Measurements from ENCODE around the gene ADCK1.
A peak's percentile ranks its signal among the peaks of the same experiment; 100 is the strongest.
"Not testable (repeated sequence)": the region's sequence is repeated elsewhere in the genome, so short reads cannot be mapped to it uniquely, and the experiment has no call there.

Gene ADCK1

DNA sequence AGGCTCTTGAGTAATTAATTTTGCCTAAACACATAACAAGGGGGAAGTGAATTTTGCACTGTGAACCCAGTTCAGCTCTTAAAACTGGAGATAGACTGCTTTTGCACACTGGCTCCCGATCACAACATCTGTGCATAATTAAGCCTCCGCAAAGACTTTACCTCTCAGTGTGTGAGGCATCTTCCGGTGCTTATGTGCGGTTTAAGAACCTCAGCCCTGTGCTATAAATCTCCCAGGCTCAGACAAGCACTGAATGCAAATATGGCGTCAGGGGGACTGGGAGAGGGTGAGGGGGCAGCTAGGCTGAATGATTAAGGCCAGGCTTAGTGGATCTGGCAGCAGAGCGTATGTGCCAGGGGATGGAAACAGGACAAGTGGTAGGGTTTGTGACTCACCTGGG is 103.3 kb downstream of the ADCK1 start:
- DNase-seq (ENCODE audit: low read depth, low spot score) = no peak

DNA sequence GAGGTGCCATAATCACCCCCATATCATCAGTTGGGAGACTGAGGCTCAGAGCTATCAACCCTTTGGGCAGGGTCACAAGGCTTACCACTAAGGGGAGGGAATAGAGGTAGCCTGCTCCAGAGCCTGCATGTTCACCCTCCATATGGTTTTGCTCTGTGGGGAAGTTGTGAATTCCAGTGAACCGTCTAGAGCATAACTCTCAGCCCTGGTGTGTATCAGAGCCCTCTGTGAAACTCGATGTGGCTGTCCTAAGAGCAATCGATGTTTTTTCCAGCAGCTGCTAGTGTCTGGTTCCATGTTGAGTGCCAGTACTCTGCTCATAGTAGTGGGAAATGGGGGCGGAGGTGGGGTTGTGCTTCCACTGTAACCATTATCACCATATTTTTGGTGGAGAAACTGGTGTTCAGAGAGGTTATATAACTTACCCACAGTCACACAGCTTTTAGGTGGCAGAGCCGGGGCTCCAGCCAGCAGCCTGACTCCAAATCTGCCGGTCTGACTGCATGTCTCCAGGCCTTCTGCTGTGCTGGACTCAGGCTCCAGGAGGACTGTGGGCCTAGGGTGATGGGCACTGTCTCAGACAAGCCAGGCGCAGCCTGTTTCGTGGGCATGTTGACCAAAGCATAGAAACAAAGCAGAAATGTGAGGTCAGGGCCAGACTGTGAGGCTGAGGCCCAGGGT is 104.2 kb downstream of the ADCK1 start:
- no peak for DNase-seq (ENCODE audit: low read depth, low spot score)

DNA sequence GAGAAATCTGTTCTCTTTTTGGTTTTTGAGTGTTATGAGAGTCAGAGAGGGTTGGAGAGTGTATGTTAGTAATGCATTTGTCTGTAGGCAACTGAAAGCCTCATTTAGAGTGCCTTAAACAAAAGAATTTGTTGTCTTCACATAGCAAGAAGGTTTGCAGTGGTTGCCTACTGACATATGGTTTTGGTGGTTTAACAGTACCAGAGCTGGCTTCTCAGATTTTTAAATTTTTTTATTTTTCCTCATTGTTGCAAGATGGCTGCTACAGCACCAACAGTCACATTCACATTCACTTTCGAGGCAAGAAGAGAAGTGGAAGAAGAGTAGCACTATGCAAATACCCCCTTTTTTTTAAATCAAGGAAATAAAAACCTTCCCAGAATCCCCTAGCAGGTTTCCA is 106.5 kb downstream of the ADCK1 start:
- DNase-seq (ENCODE audit: low read depth, low spot score) = no peak

DNA sequence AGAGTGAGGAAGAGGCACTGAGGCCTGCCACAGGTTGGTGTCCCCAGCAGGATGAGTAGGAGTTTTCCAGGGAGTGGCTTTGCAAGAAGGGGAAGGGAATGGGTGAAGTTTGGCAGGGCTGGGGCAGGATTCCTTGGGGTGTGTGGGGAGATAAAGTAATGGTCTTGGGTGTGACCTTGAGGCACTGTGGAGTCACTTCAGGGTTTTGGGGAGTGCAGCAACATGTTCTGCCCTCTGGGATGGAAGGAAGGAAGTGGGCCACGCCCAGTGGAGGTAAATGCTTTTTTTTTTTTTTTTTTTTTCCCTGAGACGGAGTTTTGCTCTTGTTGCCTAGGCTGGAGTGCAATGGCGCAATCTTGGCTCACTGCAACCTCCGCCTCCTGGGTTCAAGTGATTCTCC is 108.9 kb downstream of the ADCK1 start:
- no peak for DNase-seq (ENCODE audit: low read depth, low spot score)

DNA sequence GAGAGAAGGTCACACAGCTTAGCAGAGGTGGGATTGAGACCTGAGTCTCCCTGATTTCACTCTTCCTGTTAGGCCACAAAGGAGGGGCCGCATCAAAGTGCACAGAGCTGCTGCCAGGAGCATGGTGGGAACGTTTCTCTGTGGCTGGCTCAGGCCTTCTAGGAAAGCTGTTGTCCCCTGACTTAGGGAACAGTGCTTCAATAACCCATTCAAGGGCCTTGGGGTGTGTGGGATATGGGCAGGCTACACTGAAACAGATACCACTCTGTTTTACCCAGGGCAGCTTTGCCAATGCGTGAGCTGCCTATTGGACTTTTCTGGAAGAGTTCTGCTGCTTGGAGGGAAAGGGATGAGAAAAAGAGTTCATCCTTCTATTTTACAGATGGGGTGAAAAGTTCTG is 110.0 kb downstream of the ADCK1 start:
- no peak for DNase-seq (ENCODE audit: low read depth, low spot score)

DNA sequence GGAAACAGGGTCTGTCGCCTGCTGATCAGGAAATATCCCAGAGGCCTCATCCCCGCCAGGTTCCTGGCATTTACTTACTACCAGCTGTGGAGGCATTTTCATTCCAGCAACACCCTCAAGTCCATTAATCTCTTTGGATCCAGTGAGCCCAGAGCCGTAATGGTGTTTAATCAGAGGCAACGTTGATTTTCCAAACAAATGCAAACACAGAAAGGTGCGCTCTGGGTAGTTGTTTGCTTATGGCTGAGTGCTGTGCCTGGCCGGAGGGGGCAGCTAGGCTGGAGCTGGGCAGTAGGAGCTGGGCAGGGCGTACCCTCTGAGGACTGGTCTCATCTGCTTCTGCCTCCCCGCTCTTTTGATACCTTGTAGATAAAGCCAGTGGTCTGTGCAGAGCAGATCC is 110.6 kb downstream of the ADCK1 start:
- DNase-seq (ENCODE audit: low read depth, low spot score) = no peak

DNA sequence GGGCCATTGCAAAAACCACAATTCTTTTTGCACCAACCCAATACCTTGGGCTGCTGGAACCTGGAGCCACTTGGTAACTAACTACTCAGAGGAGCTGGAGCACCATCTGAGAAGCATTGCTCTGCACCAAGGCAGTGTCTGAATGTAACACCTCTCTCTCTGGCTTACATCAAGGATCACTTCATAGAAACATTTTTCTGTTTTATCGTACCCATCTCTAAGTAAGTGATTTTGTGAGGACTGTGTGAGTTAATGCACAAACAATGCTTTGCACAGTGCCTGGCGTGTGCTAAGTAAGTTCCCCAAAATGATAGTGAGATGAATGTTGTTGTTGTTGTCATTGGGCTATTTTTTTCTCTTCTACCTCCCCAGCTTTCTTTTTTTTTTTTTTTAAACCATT is 111.4 kb downstream of the ADCK1 start:
- no peak for DNase-seq (ENCODE audit: low read depth, low spot score)

DNA sequence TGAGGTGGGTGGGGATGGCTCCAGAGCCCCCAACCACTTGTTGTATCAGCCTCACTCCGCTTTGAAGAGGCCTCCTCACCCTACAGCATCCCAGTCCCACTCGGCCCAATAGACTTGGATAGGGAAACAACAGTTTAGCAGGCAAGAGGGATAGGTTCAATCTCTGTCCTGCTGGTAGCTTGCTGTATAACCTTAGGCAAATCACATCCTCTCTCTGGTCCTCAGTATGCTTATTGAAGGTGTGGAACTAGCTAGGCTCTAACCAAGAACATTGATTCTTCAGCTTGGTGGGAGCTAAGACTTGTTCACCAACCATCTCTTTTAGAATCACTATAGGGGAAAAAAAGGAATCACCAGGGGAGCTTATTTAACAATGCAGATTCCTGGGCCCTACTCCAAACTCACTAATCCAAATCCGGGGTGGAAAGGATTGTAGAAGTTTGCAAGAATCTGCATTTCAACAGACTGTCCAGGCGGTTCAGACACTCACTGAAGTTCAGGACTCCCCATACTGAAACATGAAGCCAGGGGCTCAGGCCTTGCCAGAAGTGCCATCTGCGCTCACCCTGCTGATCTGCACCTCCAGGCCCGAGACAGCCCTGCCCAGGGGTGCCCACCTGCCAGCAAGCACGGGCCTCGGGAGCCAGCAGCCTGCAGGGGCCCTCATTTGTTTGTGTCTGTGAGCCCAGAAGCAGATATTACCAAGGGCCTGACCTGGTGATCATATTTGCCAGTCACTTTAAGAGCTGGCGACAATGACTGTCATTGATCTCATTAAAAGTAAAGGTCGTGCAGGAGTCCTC is 113.0 kb downstream of the ADCK1 start:
- no peak for DNase-seq (ENCODE audit: low read depth, low spot score)

DNA sequence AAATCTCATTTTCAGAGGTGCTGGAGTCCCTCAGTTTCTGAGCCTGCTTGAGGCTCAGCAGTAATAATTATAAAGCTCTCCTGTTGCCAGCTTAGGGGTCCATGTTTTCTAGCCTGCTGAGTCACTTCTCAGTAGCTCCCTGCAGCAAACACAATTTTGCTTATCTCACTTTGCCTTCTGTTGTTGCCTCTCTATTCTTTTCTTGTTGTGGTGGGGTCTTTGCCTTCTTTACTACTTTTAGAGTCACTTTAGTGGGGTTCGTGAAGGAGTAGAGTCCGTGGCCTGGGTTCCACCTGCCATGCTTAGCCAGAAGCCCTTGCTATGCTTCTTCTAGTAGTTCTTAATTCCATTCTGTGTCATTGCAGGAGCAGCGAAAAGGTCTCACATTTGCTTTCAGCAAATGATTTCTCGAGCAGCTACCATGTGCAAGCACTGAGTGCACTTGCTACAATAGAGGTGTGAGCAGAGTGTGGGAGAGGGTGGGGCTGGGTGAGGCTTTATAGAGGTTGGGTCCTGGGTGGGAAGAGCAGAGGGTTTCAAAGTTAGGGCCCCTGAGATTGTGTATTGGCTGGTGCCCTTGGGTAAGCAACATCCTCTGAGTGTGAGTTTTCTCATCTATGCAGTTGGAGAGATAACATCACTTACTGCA is 114.3 kb downstream of the ADCK1 start:
- DNase-seq (ENCODE audit: low read depth, low spot score) = no peak

DNA sequence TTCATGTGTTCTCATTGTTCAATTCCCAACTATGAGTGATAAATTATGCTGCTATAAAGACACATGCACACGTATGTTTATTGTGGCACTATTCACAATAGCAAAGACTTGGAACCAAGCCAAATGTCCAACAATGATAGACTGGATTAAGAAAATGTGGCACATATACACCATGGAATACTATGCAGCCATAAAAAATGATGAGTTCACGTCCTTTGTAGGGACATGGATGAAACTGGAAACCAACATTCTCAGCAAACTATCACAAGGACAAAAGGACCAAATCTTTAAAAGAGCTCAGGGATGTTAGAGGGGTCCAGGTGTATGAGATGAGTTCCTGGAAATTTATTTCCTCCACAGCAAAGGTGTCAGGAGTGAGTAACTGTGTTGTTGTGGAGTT is 115.5 kb downstream of the ADCK1 start:
- not testable (repeated sequence) for DNase-seq (ENCODE audit: low read depth, low spot score)

DNA sequence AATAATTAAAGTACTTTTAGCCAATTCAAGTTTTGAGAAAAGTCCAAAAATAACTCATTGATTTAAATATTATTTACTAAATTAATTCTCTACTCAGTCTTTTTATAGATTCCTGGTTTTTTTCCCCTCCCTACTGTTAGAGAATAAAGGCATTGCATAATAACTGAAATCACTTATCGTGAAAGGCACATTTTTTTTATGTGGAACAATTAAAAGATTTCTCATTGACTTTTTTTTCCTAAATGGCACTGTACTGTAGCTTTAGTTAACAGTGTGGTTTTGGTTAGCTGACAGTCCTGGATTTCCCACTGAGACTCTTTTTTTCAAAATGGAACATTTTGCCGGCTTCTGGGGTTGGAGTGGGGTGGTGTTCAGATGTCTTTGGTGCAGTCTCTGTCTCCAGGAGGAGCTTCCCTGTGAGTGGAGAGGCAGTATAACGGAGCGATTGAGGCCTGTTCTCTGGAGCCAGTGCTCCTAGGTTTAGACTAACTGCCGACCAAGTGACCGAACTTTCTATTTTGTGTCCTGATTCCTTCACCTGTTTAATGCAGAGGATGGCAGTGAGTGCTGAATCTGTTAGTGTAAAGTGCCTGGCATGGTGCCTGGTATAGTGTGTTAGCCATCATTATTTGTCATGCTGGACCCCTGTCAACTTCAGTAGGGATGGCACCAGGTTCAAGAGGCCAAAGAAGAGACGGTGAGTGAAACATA is 117.7 kb downstream of the ADCK1 start:
- DNase-seq (ENCODE audit: low read depth, low spot score) = no peak

DNA sequence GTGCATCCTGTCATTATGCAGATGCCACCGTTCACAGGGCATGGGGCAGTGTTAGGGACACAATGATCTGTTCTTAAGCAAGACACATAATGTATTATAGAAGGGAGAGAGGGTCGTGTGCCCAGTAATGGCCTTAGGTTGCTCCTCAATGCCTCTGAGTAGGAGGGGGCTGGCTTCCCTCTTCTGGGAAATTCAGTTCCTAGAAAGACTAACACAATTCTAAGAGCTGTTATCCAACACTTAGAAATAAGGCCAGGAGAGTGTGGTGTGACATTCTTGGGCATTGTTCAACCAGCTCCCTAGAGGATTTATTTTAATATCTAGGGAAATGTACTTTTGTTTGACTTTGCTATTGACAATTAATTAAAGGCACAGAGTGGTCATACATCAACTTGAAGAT is 118.5 kb downstream of the ADCK1 start:
- DNase-seq (ENCODE audit: low read depth, low spot score) = no peak

DNA sequence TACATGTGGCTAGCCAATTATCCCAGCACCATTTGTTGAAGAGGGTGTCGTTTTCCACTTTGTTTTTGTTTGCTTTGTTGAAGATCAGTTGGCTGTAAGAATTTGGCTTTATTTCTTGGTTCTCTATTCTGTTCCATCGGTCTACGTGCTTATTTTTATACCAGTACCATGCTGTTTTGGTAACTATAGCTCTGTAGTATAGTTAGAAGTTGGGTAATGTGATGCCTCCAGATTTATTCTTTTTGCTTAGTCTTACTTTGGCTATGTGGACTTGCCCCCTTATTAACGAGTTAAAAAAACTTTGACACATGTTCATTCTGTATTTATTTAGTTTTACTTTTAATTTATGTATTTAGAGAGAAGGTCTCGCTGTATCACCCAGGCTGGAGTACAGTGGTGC is 120.4 kb downstream of the ADCK1 start:
- DNase-seq (ENCODE audit: low read depth, low spot score) = no peak

DNA sequence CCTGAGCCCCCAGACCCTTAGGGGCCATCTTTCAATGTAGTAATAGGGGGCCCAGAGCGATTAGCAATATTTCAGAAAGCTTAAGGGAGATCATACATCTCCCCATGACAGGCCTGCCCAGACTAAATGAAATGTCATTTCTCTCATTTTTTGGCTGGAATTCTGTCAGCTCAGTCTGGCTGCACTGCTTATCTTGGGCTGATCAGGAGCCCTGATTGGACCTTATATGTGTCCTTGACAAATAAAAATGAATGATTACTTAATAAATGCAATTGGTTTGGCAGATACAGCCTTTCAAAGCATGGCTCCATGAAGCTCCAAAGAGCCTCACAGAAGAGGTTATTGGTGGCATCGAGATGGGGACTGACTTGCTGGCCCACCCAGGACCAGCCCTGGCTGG is 121.9 kb downstream of the ADCK1 start:
- DNase-seq (ENCODE audit: low read depth, low spot score) = no peak

DNA sequence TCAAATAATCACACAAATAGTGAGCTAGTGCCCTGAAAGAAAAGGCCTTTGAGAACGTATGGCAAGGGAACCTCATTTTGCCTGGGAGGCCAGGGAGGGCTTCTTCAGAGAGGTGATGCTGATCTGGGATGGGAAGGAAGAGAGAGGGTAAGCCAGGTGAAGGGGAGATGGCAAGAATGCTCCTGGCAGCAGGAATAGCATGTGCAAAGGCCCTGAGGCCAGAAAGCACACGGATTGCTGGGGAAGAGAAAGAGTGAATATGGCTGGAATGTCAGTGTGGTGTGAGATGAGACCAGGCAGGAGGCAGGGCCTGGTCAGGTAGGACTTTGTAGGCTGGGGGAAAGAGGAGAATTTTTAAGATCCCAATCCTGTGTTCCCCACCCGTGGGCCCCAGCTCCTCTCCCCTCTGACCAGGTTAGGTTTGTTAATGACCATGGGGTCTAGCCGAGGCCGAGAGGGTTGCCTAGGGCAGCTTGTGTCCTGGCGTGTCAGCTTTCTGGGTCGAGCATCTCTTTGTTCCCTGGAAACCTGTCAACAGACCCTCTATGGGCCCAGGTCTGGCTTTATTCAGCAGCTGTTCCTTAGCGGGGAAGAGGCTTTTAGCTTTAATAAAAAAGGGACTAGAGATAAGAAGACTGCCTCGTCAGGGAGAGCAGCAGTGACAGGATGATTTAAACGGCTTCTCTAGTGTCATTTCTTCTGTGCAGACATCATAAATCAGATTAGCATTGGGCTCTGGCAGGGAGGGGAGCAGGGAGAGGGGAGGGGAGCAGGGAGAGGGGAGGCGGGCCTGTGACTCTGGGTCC is 123.4 kb downstream of the ADCK1 start:
- DNase-seq (ENCODE audit: low read depth, low spot score) = peak; percentile 27

DNA sequence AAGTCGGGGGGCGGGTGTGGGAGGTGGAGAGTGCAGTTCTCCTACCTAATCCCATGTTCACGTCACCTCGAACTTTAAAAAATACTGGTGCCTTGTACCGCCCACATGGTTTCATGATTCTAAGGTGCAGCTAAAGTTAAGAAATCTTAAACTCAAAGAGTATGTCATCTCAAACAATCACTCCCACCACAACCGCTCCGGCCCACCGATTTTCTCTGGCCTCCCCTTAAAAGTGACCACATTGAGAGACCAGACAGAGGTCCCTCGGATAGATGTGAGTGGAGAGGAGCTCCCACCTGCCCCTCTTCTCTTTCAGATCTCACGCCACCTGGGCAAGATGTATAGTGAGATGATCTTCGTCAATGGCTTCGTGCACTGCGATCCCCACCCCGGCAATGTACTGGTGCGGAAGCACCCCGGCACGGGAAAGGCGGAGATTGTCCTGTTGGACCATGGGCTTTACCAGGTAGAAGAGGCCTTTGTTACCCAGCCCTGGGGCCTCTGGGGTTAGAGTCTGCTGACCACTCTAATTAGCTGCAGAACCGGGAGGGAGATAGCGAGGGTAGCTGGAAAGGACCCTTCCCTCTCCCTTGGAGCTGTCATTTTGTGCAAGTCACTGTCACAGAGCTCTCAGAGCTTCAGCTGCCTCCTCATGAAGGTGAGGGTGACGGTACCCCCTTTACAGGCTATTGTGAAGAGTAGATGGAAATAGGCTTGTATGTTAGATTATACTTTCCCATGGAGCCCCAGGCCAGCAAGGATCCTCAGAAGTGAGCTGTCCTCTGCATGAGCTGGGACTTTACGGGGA is 124.4 kb downstream of the ADCK1 start:
- no peak for DNase-seq (ENCODE audit: low read depth, low spot score)

DNA sequence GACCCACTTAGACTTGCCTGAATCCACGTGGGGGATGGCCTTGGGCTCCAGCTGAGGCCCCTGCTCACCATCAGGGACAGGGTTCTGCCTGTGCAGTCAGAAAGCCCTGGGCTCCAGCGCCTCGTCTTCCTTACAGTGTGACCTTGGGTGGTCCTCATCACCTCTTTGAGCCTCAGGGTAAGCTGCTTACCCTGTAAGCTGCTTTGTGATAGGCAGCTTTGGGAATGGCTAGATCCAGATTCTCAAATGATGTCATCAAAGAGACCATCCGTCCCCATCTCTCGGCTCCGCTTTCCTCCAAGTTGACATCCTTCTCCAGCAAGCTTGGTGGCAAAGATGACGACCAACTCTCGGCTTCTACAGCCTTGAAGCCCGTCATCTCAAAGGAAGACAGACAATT is 127.0 kb downstream of the ADCK1 start:
- DNase-seq (ENCODE audit: low read depth, low spot score) = no peak

DNA sequence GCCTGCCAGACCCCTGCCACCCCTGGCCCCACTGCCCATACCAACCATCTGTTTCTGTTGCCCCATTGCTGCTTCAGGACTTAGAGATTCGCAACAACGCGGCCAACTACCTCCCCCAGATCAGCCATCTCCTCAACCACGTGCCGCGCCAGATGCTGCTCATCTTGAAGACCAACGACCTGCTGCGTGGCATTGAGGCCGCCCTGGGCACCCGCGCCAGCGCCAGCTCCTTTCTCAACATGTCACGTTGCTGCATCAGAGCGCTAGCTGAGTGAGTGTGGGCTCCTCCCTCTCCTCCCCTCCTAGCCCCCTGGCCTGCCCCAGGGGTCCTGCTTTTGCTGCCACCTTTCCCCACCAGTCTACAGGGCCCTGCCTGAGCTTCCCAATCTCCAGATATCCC is 131.5 kb downstream of the ADCK1 start:
- no peak for DNase-seq (ENCODE audit: low read depth, low spot score)

DNA sequence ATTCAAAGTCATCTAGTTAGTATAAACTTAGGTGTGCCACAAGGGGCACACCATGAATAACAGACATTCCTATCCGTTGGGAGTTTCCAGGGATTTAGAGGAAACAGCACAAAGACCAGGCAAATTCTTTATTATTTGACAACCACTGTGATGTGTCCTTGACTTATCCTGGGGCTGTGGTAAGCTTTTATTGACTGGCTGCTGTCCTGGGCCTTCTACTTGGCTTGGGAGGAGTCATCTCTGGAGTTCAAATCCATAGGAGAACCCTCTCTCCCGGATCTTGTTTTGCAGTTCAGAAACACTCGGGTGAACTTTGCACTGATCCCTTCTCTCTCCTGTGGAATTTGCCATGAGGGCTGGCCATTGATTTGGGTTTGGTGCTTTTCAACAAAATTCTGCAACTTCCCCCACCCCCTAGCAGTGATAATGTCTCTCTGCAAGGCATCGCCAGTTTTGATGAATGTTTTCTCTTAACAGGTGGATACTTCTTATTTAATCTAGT is 136.3 kb downstream of the ADCK1 start:
- no peak for DNase-seq (ENCODE audit: low read depth, low spot score)

DNA sequence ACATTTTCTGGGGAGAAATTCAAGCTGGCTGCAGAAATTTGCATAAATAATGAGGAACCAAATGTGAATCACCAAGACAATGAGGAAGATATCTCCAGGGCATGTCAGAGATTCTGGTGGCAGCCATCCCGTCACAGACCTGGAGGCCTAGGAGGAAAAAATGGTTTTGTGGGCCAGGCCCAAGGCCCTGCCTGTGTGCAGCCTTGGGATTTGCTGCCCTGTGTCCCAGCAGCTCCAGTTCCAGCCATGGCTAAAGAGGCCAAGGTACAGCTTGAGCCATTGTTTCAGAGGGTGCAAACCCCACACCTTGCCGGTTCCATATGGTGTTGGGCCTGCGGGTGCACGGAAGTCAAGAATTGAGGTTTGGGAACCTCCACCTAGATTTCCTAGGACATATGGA is 147.5 kb downstream of the ADCK1 start:
- no peak for DNase-seq (ENCODE audit: low read depth, low spot score)

All from ELF-1 (cell line).